ENCODE results near the gene TSPAN7. TPM values are rescaled to one million over a fixed set of nuclear protein-coding genes. Genes with fewer than 3 reads are reported as not detected.

Gene TSPAN7
- total and polyA plus RNA-seq, 2 donors: 6.3 to 24.3 TPM

DNA sequence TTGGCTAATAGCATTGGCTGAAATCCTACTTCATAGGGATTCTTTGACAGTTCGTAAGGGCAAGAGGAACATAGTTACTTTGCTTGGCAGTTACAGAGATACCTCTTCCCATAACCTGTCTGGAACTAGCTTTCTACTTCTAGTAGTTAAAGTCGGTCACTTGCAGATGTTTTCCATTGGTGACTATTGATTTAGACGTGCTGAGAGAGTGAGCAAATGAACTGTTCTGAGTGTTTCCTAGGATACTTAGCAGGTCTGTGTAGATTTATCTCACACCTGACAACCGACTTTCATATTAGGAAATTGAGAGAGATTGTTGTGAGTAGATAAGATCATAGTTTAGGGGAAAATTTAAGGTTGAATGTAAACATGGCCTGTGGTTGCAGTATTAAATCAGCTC is 116.8 kb downstream of the TSPAN7 start:
- H3K9me3 ChIP-seq (ENCODE audit: control insufficient read depth in 2 of 2, insufficient read depth in 1 of 2, low read length in 1 of 2): no peaks in the 10 kb centered on the region
- H3K27me3 ChIP-seq (ENCODE audit: control insufficient read depth in 2 of 2, insufficient read depth in 1 of 2, low read length in 1 of 2): no peaks in the 10 kb centered on the region
- no peak overlapping the region for H3K27ac ChIP-seq (ENCODE audit: low read depth in 1 of 2, low read length in 1 of 2)
- WGBS: 39% methylated on average over 4 of the region's 4 CpGs
- H3K36me3 ChIP-seq (ENCODE audit: control insufficient read depth in 2 of 2, insufficient read depth in 2 of 2, low read length in 1 of 2): no peaks in the 10 kb centered on the region
- no peak overlapping the region for H3K4me3 ChIP-seq (ENCODE audit: low read length in 2 of 2)
- no peaks in the 10 kb centered on the region for H3K4me1 ChIP-seq (ENCODE audit: control insufficient read depth in 2 of 2, insufficient read depth in 2 of 2, low read length in 2 of 2)
- no peak for DNase-seq (ENCODE audit: low read depth in 6 of 9, low spot score in 9 of 9)

DNA sequence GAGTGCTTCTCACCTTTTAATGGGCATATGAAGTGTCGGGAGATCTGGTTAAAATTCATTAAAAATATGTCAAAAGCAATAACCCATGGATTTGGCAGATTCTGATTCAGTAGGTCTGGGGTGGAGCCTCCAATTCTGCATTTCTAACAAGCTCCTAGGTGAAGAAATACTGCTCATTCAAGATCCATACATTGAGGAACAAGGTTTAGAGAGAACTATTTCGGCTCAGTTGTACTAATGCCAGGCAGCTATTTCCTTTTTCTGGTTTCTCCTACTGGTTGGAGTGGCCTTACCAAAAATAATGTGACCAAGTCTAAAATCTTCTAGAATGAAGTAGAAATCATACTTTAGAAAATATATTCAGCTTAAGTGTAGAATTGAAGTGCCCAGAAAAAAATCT is 117.5 kb downstream of the TSPAN7 start:
- no peaks in the 10 kb centered on the region for H3K9me3 ChIP-seq (ENCODE audit: control insufficient read depth in 2 of 2, insufficient read depth in 1 of 2, low read length in 1 of 2)
- no peaks in the 10 kb centered on the region for H3K27me3 ChIP-seq (ENCODE audit: control insufficient read depth in 2 of 2, insufficient read depth in 1 of 2, low read length in 1 of 2)
- no peak overlapping the region for H3K4me3 ChIP-seq (ENCODE audit: low read length in 2 of 2)
- 73% methylated on average over 2 of the region's 2 CpGs for WGBS
- no peaks in the 10 kb centered on the region for H3K4me1 ChIP-seq (ENCODE audit: control insufficient read depth in 2 of 2, insufficient read depth in 2 of 2, low read length in 2 of 2)
- DNase-seq (ENCODE audit: low read depth in 6 of 9, low spot score in 9 of 9): no peak
- no peak overlapping the region for H3K27ac ChIP-seq (ENCODE audit: low read depth in 1 of 2, low read length in 1 of 2)
- H3K36me3 ChIP-seq (ENCODE audit: control insufficient read depth in 2 of 2, insufficient read depth in 2 of 2, low read length in 1 of 2): no peaks in the 10 kb centered on the region

DNA sequence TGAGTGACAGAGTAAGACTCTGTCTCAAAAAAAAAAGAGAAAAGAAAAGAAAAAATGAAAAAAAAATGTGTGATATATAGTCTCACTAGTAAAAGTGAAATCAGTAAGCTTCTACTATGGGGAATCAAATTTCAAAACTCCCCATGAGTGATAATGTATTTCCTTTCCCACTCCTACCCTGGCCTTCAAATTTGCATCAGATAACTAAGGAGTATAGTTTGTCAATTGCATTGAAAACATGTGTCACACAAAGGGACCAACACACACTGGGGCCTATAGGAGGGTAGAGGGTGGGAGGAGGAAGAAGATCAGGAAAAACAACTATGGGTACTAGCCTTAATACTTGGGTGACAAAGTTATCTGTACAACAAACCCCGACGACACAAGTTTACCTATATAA is 118.4 kb downstream of the TSPAN7 start:
- no peaks in the 10 kb centered on the region for H3K27me3 ChIP-seq (ENCODE audit: control insufficient read depth in 2 of 2, insufficient read depth in 1 of 2, low read length in 1 of 2)
- H3K27ac ChIP-seq (ENCODE audit: low read depth in 1 of 2, low read length in 1 of 2): no peak overlapping the region
- no peaks in the 10 kb centered on the region for H3K4me1 ChIP-seq (ENCODE audit: control insufficient read depth in 2 of 2, insufficient read depth in 2 of 2, low read length in 2 of 2)
- H3K4me3 ChIP-seq (ENCODE audit: low read length in 2 of 2): no peak overlapping the region
- H3K36me3 ChIP-seq (ENCODE audit: control insufficient read depth in 2 of 2, insufficient read depth in 2 of 2, low read length in 1 of 2): no peaks in the 10 kb centered on the region
- no peak for DNase-seq (ENCODE audit: low read depth in 6 of 9, low spot score in 9 of 9)
- H3K9me3 ChIP-seq (ENCODE audit: control insufficient read depth in 2 of 2, insufficient read depth in 1 of 2, low read length in 1 of 2): no peaks in the 10 kb centered on the region
- WGBS: 97% methylated on average over 2 of the region's 2 CpGs

GRCh38 chrX:38682095-38682494 is 120.8 kb downstream of the TSPAN7 start:
- no peaks in the 10 kb centered on the region for H3K36me3 ChIP-seq (ENCODE audit: control insufficient read depth in 2 of 2, insufficient read depth in 2 of 2, low read length in 1 of 2)
- H3K27ac ChIP-seq (ENCODE audit: low read depth in 1 of 2, low read length in 1 of 2): no peak overlapping the region
- H3K4me1 ChIP-seq (ENCODE audit: control insufficient read depth in 2 of 2, insufficient read depth in 2 of 2, low read length in 2 of 2): no peaks in the 10 kb centered on the region
- WGBS: 96% methylated on average over 2 of the region's 2 CpGs
- no peaks in the 10 kb centered on the region for H3K9me3 ChIP-seq (ENCODE audit: control insufficient read depth in 2 of 2, insufficient read depth in 1 of 2, low read length in 1 of 2)
- no peaks in the 10 kb centered on the region for H3K27me3 ChIP-seq (ENCODE audit: control insufficient read depth in 2 of 2, insufficient read depth in 1 of 2, low read length in 1 of 2)
- no peak overlapping the region for H3K4me3 ChIP-seq (ENCODE audit: low read length in 2 of 2)
- DNase-seq (ENCODE audit: low read depth in 6 of 9, low spot score in 9 of 9): no peak

GRCh38 chrX:38692961-38693360 is 131.6 kb downstream of the TSPAN7 start:
- Histone ChIP-seq H3K9me3 (ENCODE audit: control insufficient read depth in 2 of 2, insufficient read depth in 1 of 2, low read length in 1 of 2) (no peaks in the 10 kb centered on the region), H3K4me1 (ENCODE audit: control insufficient read depth in 2 of 2, insufficient read depth in 2 of 2, low read length in 2 of 2) (no peaks in the 10 kb centered on the region), H3K4me3 (ENCODE audit: low read length in 2 of 2) (no peak overlapping the region), H3K27ac (ENCODE audit: low read depth in 1 of 2, low read length in 1 of 2) (no peak overlapping the region), H3K36me3 (ENCODE audit: control insufficient read depth in 2 of 2, insufficient read depth in 2 of 2, low read length in 1 of 2) (no peaks in the 10 kb centered on the region), H3K27me3 (ENCODE audit: control insufficient read depth in 2 of 2, insufficient read depth in 1 of 2, low read length in 1 of 2) (no peaks in the 10 kb centered on the region)
- no peak for DNase-seq (ENCODE audit: low read depth in 6 of 9, low spot score in 9 of 9)

DNA sequence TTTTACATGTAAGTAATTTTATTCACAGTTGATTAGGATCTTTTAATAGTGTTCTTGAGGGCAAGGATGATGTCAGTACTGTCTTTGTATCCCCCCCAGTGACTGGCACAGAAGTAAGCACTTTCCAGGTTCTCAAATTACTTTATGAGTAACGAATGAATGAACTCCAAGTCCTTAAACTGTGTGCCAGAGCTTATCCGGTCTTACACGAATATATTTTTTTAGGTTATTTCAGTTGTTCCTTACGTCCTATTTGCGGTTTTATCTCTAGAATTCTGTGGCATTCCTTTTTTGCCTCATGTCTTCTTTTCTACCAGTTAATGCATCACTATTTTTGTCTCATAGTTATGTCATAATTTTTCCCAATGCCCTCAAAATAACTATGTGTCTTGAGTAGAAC is 133.1 kb downstream of the TSPAN7 start:
- Histone ChIP-seq H3K9me3 (ENCODE audit: control insufficient read depth in 2 of 2, insufficient read depth in 1 of 2, low read length in 1 of 2) (no peaks in the 10 kb centered on the region), H3K4me3 (ENCODE audit: low read length in 2 of 2) (no peak overlapping the region), H3K4me1 (ENCODE audit: control insufficient read depth in 2 of 2, insufficient read depth in 2 of 2, low read length in 2 of 2) (no peaks in the 10 kb centered on the region), H3K27me3 (ENCODE audit: control insufficient read depth in 2 of 2, insufficient read depth in 1 of 2, low read length in 1 of 2) (no peaks in the 10 kb centered on the region), H3K27ac (ENCODE audit: low read depth in 1 of 2, low read length in 1 of 2) (no peak overlapping the region), H3K36me3 (ENCODE audit: control insufficient read depth in 2 of 2, insufficient read depth in 2 of 2, low read length in 1 of 2) (no peaks in the 10 kb centered on the region)
- no peak for DNase-seq (ENCODE audit: low read depth in 6 of 9, low spot score in 9 of 9)
- 91% methylated on average over 5 of the region's 5 CpGs for WGBS

DNA sequence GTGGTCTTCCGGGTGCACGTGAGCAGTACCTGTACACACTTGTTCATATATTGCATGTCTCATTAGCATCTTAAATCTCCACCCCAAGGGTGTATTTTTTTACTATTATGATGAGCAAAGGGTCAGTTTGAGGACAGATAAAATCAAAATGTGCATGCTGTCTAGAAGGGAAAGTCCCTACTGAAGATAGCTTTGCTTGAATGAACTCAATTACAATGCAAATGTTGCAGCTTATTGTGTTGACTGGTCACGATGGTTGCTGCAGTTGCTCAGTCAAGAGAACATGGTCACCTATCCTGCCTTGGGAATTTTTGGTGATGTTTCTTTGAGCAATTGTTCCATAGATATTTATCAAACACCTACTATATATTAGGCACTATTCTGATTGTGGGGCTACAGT is 136.1 kb downstream of the TSPAN7 start:
- no peak overlapping the region for H3K27ac ChIP-seq (ENCODE audit: low read depth in 1 of 2, low read length in 1 of 2)
- no peaks in the 10 kb centered on the region for H3K27me3 ChIP-seq (ENCODE audit: control insufficient read depth in 2 of 2, insufficient read depth in 1 of 2, low read length in 1 of 2)
- H3K4me3 ChIP-seq (ENCODE audit: low read length in 2 of 2): no peak overlapping the region
- WGBS: 95% methylated on average over 3 of the region's 3 CpGs
- H3K4me1 ChIP-seq (ENCODE audit: control insufficient read depth in 2 of 2, insufficient read depth in 2 of 2, low read length in 2 of 2): no peaks in the 10 kb centered on the region
- no peak for DNase-seq (ENCODE audit: low read depth in 6 of 9, low spot score in 9 of 9)
- no peaks in the 10 kb centered on the region for H3K9me3 ChIP-seq (ENCODE audit: control insufficient read depth in 2 of 2, insufficient read depth in 1 of 2, low read length in 1 of 2)
- no peaks in the 10 kb centered on the region for H3K36me3 ChIP-seq (ENCODE audit: control insufficient read depth in 2 of 2, insufficient read depth in 2 of 2, low read length in 1 of 2)

GRCh38 chrX:38699121-38699520 is 137.8 kb downstream of the TSPAN7 start:
- no peaks in the 10 kb centered on the region for H3K36me3 ChIP-seq (ENCODE audit: control insufficient read depth in 2 of 2, insufficient read depth in 2 of 2, low read length in 1 of 2)
- WGBS: 94% methylated on average over 3 of the region's 3 CpGs
- H3K9me3 ChIP-seq (ENCODE audit: control insufficient read depth in 2 of 2, insufficient read depth in 1 of 2, low read length in 1 of 2): no peaks in the 10 kb centered on the region
- H3K27ac ChIP-seq (ENCODE audit: low read depth in 1 of 2, low read length in 1 of 2): no peak overlapping the region
- no peak for DNase-seq (ENCODE audit: low read depth in 6 of 9, low spot score in 9 of 9)
- H3K4me1 ChIP-seq (ENCODE audit: control insufficient read depth in 2 of 2, insufficient read depth in 2 of 2, low read length in 2 of 2): no peaks in the 10 kb centered on the region
- no peaks in the 10 kb centered on the region for H3K27me3 ChIP-seq (ENCODE audit: control insufficient read depth in 2 of 2, insufficient read depth in 1 of 2, low read length in 1 of 2)
- H3K4me3 ChIP-seq (ENCODE audit: low read length in 2 of 2): no peak overlapping the region

DNA sequence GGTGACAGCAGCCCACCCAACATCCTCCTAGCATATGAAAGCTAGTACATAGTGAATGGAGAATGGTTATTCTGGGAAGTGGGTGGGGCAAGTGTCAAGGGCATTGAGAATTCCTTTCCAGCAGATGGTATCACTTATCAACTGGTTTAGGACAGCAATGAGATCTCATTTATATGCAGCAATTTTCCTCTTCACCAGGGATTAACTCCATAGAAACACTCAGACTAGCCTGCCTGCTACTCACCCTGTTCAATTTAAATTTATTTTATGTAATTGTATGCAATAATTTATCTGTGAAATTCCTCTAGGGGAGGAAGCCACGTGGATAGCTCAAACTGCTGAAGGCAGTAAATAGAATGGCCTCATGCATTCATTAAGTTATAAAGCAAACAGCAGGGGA is 138.4 kb downstream of the TSPAN7 start:
- DNase-seq (ENCODE audit: low read depth in 6 of 9, low spot score in 9 of 9): no peak
- H3K4me1 ChIP-seq (ENCODE audit: control insufficient read depth in 2 of 2, insufficient read depth in 2 of 2, low read length in 2 of 2): no peaks in the 10 kb centered on the region
- 91% methylated on average over 1 of the region's 1 CpG for WGBS
- no peaks in the 10 kb centered on the region for H3K36me3 ChIP-seq (ENCODE audit: control insufficient read depth in 2 of 2, insufficient read depth in 2 of 2, low read length in 1 of 2)
- no peak overlapping the region for H3K27ac ChIP-seq (ENCODE audit: low read depth in 1 of 2, low read length in 1 of 2)
- no peak overlapping the region for H3K4me3 ChIP-seq (ENCODE audit: low read length in 2 of 2)
- no peaks in the 10 kb centered on the region for H3K9me3 ChIP-seq (ENCODE audit: control insufficient read depth in 2 of 2, insufficient read depth in 1 of 2, low read length in 1 of 2)
- no peaks in the 10 kb centered on the region for H3K27me3 ChIP-seq (ENCODE audit: control insufficient read depth in 2 of 2, insufficient read depth in 1 of 2, low read length in 1 of 2)

DNA sequence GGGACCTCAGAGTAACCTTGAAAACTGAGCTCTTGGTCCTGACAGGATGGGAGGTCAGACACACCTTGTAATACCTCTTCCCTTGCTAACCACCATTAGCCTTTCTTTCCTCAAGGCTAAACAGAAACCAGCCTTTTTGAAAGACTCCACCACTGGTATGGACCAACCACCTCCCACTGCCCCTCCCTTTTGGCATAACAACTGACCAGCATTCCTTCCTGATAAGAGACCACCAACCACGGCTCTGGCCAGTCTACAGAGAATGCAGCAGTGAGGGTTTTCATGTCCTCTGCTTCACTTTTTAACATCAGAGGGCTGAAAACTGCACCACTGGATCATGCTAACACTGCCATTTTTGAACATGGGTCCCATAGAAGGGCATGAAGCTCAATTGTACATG is 139.7 kb downstream of the TSPAN7 start:
- Histone ChIP-seq H3K4me1 (ENCODE audit: control insufficient read depth in 2 of 2, insufficient read depth in 2 of 2, low read length in 2 of 2) (no peaks in the 10 kb centered on the region), H3K27me3 (ENCODE audit: control insufficient read depth in 2 of 2, insufficient read depth in 1 of 2, low read length in 1 of 2) (no peaks in the 10 kb centered on the region), H3K27ac (ENCODE audit: low read depth in 1 of 2, low read length in 1 of 2) (no peak overlapping the region), H3K36me3 (ENCODE audit: control insufficient read depth in 2 of 2, insufficient read depth in 2 of 2, low read length in 1 of 2) (no peaks in the 10 kb centered on the region), H3K4me3 (ENCODE audit: low read length in 2 of 2) (no peak overlapping the region), H3K9me3 (ENCODE audit: control insufficient read depth in 2 of 2, insufficient read depth in 1 of 2, low read length in 1 of 2) (no peaks in the 10 kb centered on the region)
- no peak for DNase-seq (ENCODE audit: low read depth in 6 of 9, low spot score in 9 of 9)
- WGBS: 88% methylated on average over 1 of the region's 1 CpG
